NCI-H1417 (cell line): ENCODE results near the gene DCTN4.
"Not testable (repeated sequence)": the region's sequence is repeated elsewhere in the genome, so short reads cannot be mapped to it uniquely, and the experiment has no call there.

ENCODE experiments used
- DNase-seq, 3 experiments: peaks; one replicate each; lab custom pipeline; 2025; lab: John Stamatoyannopoulos, UW

The DCTN4 gene

GRCh38 chr5:150758531-150759333 lies at the start of gene DCTN4:
Gene DCTN4 (minus strand): TSS chr5:150759017. CDS start chr5:150758993, 24 bp downstream.
- peak; percentile 94 to 97 (median 96) for DNase-seq

DNA sequence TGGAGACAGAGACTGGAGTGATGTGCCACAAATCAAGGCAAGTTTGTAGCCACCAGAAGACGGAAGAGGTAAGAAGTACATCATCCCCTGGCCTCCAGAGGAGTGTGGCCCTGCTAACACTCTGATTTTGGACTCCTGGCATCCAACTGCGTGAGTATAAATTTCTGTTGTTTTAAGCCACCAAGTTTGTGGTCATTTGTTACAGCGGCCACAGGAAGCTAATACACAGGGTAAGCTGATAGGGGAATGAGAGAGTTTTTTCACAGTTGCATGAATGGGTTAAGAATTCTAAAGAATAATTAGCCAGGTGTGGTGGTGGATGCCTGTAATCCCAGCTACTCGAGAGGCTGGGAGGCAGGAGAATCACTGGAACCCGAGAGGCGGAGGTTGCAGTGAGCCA lies 45.6 kb upstream of the DCTN4 start:
- no peak for DNase-seq

- peak; percentile 28 to 57 (median 32) for DNase-seq
Observed at GRCh38 chr5:150801117-150801927, 42.5 kb upstream of the DCTN4 start.

DNA sequence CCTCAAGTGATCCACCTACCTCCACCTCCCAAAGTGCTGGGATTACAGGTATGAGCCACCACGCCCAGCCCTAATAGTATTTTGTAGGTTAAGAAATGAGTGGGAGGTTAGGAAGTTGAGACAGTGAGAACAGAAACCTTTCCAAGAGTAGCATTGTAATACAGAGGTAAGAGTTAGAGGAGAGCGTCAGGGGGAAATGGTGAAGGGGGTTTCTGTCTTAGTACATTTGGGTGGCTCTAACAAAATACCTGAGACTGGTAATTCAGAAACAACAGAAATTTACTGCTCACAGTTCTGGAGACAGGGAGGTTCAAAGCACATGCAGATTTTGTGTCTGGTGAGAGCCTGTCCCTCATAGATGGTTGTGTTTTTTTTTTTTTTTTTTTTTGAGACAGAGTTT lies 38.6 kb upstream of the DCTN4 start:
- DNase-seq, result no peak

- DNase-seq, result no peak
Observed at GRCh38 chr5:150794927-150795326, 36.1 kb upstream of the DCTN4 start.

GRCh38 chr5:150793423-150793888 lies 34.6 kb upstream of the DCTN4 start:
- not testable (repeated sequence) for DNase-seq

GRCh38 chr5:150791536-150791935 lies 32.7 kb upstream of the DCTN4 start:
- DNase-seq, result no peak

- no peak for DNase-seq
Observed at GRCh38 chr5:150789943-150790611, 31.3 kb upstream of the DCTN4 start.

- DNase-seq, result no peak
Observed at GRCh38 chr5:150789450-150789849, 30.6 kb upstream of the DCTN4 start.

GRCh38 chr5:150788977-150789376 lies 30.2 kb upstream of the DCTN4 start:
- no peak for DNase-seq

GRCh38 chr5:150787656-150788055 lies 28.8 kb upstream of the DCTN4 start:
- DNase-seq, result no peak

GRCh38 chr5:150786876-150787275 lies 28.1 kb upstream of the DCTN4 start:
- no peak for DNase-seq

DNA sequence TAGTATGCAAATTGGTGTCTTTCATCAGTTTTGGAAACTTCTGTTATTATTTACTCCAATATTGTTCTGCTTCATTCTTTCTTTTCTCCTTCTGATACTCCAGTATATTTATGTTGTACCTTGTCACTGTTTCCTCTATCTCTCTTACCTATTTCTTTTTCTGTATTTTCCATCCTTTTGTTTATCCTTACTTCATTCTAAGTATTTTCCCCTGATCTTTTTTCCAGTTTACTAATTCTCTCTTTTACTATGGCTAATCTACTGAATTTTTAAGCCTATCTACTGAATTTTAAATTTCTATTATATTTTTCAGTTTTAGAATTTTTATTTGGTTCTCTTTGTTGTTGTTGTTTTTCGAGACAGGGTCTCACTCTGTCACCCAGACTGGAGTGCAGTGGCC lies 27.1 kb upstream of the DCTN4 start:
- DNase-seq, result no peak

GRCh38 chr5:150783422-150783928 lies 24.7 kb upstream of the DCTN4 start:
- DNase-seq, result peak in 2 of 3 experiments; percentile 63 to 87

- DNase-seq, result peak in 1 of 3 experiments; percentile 18
Observed at GRCh38 chr5:150782850-150783249, 24.0 kb upstream of the DCTN4 start.

DNA sequence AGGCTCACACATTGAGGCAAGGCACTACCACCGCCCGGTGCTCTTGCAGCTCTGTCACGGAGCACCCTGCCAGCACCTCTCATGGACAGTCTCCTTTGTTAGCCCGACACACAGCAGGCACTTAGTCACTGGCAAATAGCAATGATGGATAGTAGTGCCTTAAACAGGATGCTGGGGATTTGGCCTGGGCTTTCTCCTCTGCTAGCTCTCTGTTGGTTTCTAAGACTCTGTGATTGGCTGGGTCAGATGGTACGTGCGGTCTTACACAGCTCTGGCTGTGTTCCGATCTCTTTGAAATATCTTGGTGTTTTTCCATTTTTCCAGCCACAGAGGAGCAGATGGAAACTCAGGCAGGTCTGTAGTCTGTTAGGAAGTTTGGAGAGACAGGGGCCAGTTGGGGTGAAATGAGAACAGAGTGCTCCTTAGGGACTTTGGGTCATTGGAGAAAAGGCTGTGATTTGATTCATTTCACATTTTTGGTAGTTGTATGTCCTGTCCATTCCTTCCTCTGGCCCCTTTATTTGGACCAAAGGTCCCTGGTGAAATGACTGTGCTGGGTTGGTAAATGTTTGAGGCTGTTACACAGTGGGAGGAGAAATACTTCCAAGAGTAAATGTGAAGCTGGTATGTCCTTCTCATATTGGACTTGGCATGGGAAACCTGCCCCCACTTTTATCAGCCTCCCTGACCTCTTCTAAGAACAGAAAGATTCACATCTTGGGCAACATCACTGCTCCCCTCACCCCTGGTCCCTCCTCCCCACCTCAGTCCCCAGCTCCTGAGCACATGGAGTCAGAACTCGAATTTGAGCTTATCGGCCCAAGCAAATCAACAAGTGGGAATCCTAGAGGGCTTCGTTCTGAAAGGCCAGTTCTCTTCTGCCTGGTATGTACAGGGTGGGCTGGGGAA lies 23.1 kb upstream of the DCTN4 start:
- no peak for DNase-seq

- no peak for DNase-seq
Observed at GRCh38 chr5:150780816-150781221, 22.0 kb upstream of the DCTN4 start.

- DNase-seq, result no peak
Observed at GRCh38 chr5:150780187-150780692, 21.4 kb upstream of the DCTN4 start.

- DNase-seq, result no peak
Observed at GRCh38 chr5:150779397-150780186, 20.8 kb upstream of the DCTN4 start.
